HG02943 (cell line): ENCODE data around the gene MCF2L.
"Not testable (repeated sequence)": the region's sequence is repeated elsewhere in the genome, so short reads cannot be mapped to it uniquely, and the experiment has no call there.

Source experiments
- ATAC-seq: cut with Tn5 transposase; IDR thresholded peaks from one replicate; pipeline ENCODE4 v1.9.1; 2021; ENCODE audit warnings: mild to moderate bottlenecking, low read depth, moderate library complexity; ENCODE audit not compliant: unreplicated experiment

MCF2L gene

DNA sequence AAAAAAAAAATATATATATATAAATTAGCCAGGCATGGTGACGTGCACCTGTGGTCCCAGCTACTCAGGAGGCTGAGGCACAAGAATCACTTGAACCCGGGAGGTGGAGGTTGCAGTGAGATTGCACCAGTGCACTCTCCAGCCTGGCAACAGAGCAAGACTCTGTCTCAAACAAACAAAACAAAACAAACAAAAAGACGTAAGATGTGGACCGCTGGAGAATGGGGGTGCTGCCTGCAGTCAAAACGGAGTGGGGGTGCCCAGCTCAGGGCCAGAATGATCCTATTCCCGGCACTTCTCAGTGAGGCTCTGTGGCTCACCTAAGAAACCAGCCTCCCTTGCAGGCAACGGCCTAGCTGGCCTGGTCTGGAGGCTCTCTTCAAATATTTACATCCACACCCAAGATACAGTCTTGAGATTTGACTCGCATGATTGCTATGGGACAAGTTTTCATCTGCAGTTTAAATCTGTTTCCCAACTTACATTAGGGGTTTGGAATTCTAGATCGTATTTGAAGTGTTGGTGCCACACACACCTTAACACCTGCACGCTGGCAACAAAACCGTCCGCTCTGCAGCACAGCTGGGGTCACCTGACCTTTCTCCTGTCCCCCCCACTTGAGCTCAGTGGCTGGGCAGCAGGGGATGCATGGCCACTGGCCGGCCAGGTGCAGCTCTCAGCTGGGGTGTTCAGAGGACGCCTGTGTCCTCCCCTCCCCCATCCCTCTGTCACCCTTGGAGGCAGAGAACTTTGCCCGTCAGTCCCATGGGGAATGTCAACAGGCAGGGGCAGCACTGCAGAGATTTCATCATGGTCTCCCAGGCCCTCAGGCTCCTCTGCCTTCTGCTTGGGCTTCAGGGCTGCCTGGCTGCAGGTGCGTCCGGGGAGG, 136.3 kb downstream of the MCF2L start, which contains the start of gene F7:
Gene F7 (plus strand): TSS at position 760 of the 889 bp plus-strand sequence. CDS start 51 bp downstream, at position 811.
- no peak for ATAC-seq

DNA sequence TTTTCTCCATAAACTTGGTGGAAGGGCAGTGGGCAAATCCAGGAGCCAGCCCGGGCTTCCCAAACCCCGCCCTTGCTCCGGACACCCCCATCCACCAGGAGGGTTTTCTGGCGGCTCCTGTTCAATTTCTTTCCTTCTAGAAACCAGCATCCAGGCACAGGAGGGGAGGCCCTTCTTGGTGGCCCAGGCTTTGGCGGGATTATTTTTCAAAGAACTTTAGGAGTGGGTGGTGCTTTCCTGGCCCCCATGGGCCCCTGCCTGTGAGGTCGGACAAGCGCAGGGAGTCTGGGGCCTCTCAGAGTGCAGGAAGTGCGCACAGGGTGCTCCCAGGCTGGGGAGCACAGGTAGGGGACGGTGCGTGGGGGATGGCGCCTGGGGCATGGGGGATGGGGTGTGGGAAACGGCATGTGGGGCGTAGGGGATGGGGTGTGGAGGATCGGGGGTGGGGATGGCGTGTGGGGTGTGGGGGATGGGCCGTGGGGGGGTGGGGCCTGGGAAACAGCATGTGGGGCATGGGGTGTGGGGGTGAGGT, 137.0 kb downstream of the MCF2L start:
- no peak for ATAC-seq

DNA sequence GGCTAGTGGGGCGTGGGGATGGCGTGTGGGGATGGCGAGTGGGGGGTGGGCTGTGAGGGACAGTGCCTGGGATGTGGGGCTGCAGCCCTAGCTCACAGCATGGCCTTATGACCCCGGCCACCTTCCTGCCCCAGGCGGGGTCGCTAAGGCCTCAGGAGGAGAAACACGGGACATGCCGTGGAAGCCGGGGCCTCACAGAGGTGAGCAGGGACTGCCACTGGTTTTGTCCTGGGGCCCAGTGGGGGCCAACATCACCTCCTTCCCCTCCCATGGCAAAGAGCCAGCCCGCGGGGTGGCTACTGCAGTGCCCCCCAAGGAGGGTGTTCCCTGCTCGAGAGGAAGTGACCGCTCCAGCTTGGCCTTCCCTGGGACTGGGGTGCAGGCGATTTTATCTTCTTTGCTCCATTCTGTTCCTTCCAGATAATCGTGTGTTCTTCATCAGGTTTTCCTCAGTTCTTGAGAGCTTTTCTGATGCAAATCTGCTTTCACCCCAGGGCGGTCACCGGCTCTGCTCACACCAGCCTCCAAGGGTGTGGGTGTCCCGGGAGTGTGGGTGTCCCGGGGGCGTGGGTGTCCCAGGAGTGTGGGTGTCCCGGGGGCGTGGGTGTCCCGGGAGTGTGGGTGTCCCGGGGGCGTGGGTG, 137.8 kb downstream of the MCF2L start:
- ATAC-seq: no peak

DNA sequence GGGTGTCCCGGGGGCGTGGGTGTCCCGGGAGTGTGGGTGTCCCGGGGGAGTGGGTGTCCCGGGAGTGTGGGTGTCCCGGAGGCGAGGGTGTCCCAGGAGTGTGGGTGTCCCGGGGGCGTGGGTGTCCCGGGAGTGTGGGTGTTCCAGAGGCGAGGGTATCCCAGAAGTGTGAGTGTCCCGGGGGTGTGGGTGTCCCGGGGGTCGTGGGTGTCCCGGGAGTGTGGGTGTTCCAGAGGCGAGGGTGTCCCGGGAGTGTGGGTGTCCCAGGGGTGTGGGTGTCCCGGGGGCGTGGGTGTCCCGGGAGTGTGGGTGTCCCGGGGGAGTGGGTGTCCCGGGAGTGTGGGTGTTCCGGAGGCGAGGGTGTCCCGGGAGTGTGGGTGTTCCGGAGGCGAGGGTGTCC, 139.5 kb downstream of the MCF2L start:
- not testable (repeated sequence) for ATAC-seq

DNA sequence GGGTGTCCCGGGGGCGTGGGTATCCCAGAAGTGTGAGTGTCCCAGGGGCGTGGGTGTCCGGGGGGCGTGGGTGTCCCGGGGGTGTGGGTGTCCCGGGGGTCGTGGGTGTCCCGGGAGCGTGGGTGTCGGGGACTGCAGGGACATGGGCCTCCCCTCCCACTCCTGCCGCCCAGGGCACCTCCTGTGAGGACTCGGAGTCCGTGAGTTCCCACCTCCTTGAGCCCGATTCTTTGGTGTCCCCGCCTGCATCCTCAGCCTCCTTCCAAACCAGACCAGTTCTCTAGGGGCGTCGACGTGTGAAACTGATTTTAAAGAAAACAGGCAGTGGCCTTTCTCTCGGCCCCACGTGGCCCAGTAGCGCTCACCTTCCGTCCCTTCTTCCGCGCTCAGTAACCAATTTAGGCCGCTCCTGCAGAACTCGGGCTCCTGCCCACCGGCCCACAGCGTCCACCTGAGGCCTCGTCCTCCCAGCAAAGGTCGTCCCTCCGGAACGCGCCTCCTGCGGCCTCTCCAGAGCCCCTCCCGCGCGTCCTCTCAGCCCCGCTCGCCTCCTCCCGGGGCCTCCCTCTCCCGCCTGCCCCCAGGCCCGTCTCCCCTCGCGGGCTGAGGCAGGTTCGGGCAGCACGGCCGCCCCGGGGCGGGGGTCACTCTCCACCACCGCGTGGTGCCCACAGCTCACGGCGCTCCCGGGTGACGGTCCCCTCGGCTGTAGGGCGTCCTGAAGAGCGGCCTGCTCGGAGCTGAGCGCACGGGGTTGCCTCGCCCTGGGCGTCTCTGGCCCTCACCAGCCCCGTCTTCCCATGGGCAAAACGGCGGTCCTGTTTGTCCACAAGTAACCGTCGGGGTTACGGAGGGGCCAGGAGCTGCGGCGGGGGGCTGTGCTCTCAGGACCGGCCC, 140.4 kb downstream of the MCF2L start:
- no peak for ATAC-seq

DNA sequence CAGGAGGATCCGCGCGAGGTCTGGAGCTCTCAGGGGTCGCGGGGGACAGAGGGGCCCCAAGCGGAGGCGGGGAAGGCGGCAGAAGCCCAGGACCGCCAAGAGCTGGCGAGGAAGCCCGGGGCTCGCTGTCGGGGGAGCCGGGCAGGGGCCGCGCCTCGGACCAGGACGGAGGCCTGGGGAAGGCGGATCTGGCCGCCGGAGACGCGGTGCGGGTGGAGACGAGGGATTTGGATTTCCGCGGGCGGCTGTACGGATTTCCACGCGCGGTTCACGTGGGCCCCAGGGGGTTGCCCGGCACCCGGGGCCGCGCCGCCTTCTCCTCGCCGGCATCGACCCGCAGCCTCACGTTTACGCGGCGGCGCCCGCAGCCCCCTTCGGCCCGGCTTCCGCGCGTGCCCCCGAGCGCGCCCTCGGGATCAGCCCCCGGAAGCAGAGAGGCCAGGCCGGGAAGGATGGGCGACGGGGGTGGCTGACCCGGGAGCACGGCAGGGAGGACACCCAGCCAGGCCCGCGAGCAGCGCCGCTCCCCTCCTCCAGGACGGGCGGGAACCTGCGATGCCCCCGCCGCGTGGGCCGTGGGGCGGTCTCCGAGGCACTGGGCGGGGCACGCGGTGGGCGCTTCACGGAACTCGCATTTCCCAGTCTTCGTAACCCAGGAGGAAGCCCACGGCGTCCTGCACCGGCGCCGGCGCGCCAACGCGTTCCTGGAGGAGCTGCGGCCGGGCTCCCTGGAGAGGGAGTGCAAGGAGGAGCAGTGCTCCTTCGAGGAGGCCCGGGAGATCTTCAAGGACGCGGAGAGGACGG, 141.2 kb downstream of the MCF2L start:
- ATAC-seq: no peak

DNA sequence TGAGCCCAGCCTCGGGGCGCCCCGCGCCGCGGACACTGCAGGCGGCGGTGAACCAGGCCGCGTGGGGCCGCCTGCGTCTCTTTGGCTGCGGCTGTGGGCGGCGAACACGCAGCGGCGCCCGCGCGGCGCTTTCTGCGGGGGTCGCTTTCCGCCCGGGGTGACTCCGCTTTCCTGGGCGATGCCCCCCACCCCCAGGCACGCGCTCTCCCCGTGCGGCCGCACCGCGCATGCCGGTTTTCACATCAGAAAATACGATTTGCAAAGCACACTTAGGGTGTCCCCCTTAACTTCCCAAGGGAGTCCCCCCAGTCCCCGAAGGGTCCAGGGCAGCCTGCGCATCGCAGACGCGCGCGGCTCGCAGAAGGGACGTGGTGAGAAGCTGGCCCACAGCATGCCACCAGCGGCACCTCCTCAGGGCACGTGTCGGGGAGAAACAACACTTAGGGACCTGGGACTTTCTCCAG, 141.9 kb downstream of the MCF2L start:
- ATAC-seq: no peak

DNA sequence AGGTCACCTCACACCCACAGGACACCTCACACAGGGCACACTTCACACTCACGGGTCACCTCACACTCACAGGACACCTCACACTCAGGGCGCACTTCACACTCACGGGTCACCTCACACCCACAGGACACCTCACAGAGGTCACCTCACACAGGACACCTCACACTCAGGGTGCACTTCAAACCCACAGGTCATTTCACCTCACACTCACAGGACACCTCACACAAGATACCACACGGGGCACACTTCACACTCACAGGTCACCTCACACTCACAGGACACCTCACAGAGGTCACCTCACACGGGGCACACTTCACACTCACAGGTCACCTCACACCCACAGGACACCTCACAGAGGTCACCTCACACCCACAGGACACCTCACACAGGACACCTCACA, 142.8 kb downstream of the MCF2L start:
- not testable (repeated sequence) for ATAC-seq

DNA sequence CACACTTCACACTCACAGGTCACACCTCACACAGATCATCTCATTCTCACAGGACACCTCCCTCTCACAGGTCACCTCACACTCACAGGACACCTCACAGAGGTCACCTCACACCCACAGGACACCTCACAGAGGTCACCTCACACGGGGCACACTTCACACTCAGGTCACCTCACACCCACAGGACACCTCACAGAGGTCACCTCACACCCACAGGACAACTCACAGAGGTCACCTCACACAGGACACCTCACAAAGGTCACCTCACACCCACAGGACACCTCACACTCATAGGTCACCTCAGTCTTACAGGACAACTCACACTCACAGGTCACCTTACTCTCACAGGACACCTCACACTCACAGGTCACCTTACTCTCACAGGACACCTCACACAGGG, 143.5 kb downstream of the MCF2L start:
- ATAC-seq: not testable (repeated sequence)

DNA sequence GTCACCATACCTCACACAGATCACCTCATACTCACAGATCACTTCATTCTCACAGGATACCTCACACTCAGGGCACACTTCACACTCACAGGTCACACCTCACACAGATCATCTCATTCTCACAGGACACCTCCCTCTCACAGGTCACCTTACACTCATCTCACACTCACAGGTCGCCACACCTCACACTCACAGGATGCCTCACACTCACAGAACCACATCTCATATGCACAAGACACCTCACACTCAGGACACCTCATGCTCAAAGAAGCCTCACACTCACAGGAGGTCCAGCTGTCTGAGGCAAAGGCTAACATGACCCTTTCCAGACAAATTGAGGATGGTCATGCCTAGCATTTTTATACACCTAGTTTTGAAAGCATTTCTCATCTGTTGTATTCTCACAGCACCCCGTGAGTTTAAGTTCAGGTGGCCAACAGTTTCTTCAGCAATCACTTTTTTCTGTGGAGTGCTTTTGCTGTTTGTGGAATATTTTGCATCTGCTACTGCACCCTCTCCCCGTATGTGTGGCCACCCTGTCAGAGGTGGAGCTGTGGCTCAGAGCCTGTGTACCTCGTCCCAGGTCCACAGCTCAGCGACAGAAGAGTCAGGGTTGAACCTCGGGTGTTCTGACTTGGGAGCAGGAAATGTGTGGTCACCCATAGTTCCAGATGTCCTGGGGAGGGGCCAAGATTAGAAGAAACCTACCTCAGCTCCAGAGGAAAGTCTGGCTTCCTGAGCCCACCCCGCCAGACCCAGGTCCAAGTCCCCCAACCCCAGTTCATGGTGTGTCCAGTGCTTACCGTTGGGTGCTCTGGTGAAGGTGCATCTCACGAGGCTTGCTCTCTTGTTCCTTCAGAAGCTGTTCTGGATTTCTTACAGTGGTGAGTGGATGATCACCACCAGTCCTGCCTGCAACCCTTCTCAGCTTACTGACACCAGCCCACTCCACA, 144.2 kb downstream of the MCF2L start:
- no peak for ATAC-seq

DNA sequence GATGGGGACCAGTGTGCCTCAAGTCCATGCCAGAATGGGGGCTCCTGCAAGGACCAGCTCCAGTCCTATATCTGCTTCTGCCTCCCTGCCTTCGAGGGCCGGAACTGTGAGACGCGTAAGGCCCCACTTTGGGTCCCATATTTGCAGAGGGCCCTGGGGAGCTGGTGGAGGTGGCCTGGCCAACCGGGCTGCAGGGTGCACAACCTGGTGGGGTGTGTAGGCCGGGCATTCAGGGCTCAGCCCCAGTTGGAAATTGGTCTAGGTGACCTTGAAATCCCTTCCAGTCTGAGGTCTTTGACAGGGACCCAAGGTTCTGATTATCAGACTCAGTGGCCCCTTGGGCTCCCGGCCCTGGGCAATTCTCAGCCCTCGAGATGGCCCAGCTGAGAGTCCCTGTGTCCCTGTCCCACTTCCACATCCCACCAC, 144.8 kb downstream of the MCF2L start:
- ATAC-seq: no peak

DNA sequence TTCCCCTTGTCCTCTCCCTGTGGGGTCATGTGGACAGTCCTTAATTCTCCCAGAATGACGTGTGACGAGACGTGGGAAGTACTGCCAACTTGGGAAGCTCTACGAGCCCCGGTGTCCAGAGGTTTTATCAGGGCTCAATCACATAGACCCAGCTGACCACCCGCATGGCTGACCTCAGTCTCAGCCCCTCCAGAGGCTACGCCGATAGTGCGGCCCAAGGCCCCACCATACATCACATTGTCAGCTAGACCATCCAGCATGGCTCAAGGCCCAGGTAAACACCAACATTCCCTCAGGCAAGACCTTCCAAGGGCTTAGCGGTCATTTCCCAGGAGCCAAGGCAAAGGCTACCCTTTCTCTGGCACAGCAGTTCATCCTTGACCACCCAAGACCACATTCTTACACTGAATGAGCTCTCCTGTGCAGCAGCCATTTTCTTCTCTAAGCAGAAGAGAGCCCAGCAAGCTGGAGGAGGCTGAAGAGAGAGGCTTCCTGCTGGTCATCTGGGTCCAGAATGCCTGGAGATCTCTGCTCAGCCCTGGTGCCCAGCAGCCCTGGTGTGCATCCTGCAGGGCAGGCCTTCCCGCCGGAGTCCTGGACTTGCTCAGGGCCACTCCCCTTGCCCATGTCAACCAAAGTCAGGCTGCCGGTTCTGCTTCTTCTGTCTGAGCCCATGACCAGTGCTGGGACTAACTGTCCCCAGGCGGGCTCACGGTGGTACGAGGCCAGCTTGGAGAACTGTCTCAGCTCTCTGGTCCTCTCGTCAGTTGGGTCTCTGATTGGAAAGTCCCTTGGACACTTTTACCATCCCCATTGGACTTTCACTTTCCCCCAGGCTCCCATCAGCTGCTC, 145.7 kb downstream of the MCF2L start:
- ATAC-seq: no peak

DNA sequence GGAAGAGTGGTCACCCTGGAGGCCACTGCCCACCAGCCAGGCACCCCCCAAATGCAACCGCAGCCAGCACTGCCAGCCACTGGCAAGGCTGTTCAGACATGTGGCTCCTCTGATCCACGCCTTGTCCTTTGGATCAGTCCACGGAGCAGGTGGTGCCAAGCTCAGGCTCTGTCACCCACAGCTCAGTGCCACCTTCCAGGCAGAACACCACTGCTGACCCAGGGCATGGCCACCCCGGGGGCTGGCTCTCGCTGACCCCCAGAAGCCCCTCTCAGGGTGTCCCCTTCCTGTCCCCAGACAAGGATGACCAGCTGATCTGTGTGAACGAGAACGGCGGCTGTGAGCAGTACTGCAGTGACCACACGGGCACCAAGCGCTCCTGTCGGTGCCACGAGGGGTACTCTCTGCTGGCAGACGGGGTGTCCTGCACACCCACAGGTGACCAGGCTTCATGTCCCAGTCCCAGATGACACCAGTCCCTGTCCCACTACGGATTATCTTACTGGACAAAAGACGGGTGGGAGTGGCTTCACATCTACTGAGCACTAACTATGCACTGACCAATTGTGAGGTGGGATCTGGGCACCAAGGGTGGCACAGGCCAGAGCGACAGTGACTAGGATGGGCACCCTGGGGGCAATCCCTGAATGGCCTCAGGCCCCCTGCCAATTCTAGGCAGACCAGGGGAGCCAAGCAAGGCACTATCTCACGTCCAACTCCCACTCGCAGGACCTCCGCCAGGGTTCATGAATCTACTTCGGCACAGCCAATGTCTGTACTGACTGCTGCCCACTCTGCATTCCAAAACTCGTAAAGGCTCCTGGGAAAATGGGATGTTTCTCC, 146.6 kb downstream of the MCF2L start:
- no peak for ATAC-seq

DNA sequence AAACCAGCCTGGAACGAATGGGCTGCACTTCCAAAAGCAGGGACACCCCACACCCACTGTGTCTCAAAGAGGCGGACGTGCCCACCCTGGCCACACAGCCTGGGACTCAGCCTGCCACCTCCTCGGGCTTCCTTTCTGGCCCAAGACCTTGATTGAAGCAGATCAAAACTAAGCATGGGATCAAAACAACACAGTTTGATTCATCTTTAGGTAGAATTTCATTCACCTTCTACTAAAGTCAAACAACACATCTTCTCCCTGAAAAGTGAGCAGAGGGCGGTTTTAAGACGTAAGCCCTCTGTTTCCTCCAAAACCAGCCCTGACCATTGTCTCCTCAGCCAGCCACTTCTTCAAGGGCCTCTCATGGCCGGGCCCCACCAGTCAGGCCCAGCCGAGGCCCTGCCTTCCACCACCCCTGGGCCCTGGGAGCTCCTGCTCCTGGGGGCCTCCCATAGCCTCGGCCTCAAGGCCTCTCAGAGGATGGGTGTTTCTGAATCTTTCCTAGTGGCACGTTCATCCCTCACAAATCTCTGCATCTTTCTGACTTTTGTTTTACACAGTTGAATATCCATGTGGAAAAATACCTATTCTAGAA, 147.3 kb downstream of the MCF2L start:
- ATAC-seq: no peak

DNA sequence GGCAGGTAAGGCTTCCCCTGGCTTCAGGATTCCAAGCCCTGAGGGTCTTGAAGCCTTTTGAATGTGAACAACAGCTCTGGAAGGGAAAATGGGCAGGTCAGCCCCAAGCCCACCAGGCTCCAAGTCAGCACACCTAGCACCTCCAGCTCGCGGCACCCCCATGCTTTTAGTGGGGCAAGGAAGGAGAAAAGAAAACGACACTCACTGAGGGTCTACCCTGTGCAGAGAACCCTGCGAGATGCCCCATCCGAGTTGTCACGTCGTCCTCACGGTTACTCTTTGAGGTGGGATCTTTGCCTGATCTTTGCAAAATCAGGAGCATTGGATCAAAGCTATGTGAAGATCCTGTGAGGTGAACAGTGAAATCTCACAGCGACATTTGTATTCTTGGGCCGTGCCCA, 147.9 kb downstream of the MCF2L start:
- no peak for ATAC-seq

DNA sequence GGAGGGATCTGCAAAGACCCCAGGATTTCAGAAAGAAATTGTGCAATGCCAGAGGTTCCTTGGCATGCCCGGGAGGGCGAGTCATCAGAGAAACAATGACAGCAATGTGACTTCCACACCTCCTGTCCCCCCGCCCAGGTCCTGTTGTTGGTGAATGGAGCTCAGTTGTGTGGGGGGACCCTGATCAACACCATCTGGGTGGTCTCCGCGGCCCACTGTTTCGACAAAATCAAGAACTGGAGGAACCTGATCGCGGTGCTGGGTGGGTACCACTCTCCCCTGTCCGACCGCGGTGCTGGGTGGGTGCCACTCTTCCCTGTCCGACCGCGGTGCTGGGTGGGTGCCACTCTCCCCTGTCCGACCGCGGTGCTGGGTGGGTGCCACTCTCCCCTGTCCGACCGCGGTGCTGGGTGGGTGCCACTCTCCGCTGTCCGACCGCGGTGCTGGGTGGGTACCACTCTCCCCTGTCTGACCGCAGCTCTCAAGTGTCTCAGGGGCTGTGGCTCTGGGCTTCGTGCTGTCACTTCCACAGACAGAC, 148.4 kb downstream of the MCF2L start:
- no peak for ATAC-seq
